ENCODE results near the gene CHTF18. TPM values are rescaled to one million over a fixed set of nuclear protein-coding genes. Genes with fewer than 3 reads are reported as not detected.

CHTF18 gene
- total RNA-seq, 1 experiment from 2014 or later = 120 TPM

- Histone ChIP-seq H3K4me1 (ENCODE audit: insufficient read depth, low read length) (no peaks in the 10 kb centered on the region), H4K20me1 (ENCODE audit: control insufficient read depth, insufficient read depth, insufficient read length) (no peaks in the 10 kb centered on the region), H3K9ac (ENCODE audit: extremely low read depth, insufficient read length, low read length) (no peak overlapping the region), H3K14ac (ENCODE audit: insufficient read depth, low read length) (no peak overlapping the region; the same call in 1 of the 2 replicates), H3K23ac (ENCODE audit: insufficient read length, low read depth, low read length) (no peak overlapping the region), H2BK20ac (ENCODE audit: low read depth, low read length, poor library complexity, severe bottlenecking) (no peak overlapping the region), H2BK12ac (ENCODE audit: insufficient read length, low read depth, low read length) (no peak overlapping the region), H3K23me2 (ENCODE audit: insufficient read length, low read depth, low read length, poor library complexity, severe bottlenecking) (no peaks in the 10 kb centered on the region), H2BK120ac (ENCODE audit: low read depth, low read length, poor library complexity, severe bottlenecking) (no peak overlapping the region), H2BK5ac (ENCODE audit: insufficient read length, low read length) (no peak overlapping the region), H3K79me1 (ENCODE audit: insufficient read depth, low read depth, low read length, poor library complexity, severe bottlenecking) (no peaks in the 10 kb centered on the region), H4K91ac (ENCODE audit: insufficient read length, low read depth, low read length) (no peak overlapping the region), H2AFZ (ENCODE audit: low read length) (no peak overlapping the region), H4K5ac (ENCODE audit: insufficient read length, low read depth, low read length) (no peak overlapping the region), H4K8ac (replicated peaks; ENCODE audit: insufficient read length, low read depth, low read length) (no peak overlapping the region), H3K4ac (ENCODE audit: low read depth, low read length) (no peak overlapping the region), H3K27me3 (ENCODE audit: insufficient read depth, low read length) (no peaks in the 10 kb centered on the region), H3K27ac (ENCODE audit: insufficient read length, low read depth, low read length) (no peak overlapping the region), H3K18ac (ENCODE audit: insufficient read length, low read depth, low read length) (no peak overlapping the region), H2AK5ac (ENCODE audit: insufficient read length, low read length) (no peak overlapping the region), H3T11ph (ENCODE audit: low read length) (no peak overlapping the region), H3K79me2 (ENCODE audit: insufficient read depth, low read length) (no peaks in the 10 kb centered on the region), H3K4me2 (ENCODE audit: insufficient read depth, insufficient read length, low read length) (no peak overlapping the region), H2BK15ac (ENCODE audit: low read depth, low read length) (no peak overlapping the region), H3K9me3 (ENCODE audit: control insufficient read depth, low read depth, low read length) (no peaks in the 10 kb centered on the region), H3K56ac (ENCODE audit: insufficient read length, low read depth, low read length) (no peak overlapping the region)
- Mint-ChIP-seq H3K4me3 (no peak overlapping the region), H3K27ac (no peak overlapping the region), H3K27me3 (ENCODE audit: low read depth) (peaks cover 27% of the 10 kb centered on the region), H3K36me3 (ENCODE audit: insufficient read depth in 1 of 3, low read depth in 3 of 3) (peaks cover 0 to 13% (median 4%) of the 10 kb centered on the region in 3 experiments; a peak in 5 of 7 replicates), H3K4me1 (no peaks in the 10 kb centered on the region), H3K9me3 (peaks cover 20 to 21% of the 10 kb centered on the region in 2 experiments)
- no peak for TF ChIP-seq CTCF (conservative IDR thresholded peaks at IDR 0.05)
- no CpG with 5 or more reads among the region's 35 CpGs for WGBS (ENCODE audit: extremely low coverage, insufficient read length, low lambda C conversion rate)
- DNase-seq = no peak
Measured at GRCh38 chr16:832652-833336, 44.4 kb downstream of the CHTF18 start.
